Body of pancreas (tissue), 4 donors: ENCODE data around the gene MEGF10.

Source experiments
- POLR2A ChIP-seq, 3 donors: fragments of 450-650 bp; IDR thresholded peaks; one replicate each; pipeline ENCODE4 v1.6.1; 2016; ENCODE audit warnings: antibody characterized with exemption in 3 of 3, mild to moderate bottlenecking in 2 of 3
- TF ChIP-seq, protein P1 (sequence below), 7 experiments: fragments of 450-650 bp in 4 of 7; fragments of 200-600 bp in 3 of 7; sonication (generic) in 3 of 7; IDR thresholded peaks; one replicate each; pipeline ENCODE4 v1.5.1; 2016 to 2019; ENCODE audit warnings: antibody characterized with exemption in 7 of 7

DNA sequence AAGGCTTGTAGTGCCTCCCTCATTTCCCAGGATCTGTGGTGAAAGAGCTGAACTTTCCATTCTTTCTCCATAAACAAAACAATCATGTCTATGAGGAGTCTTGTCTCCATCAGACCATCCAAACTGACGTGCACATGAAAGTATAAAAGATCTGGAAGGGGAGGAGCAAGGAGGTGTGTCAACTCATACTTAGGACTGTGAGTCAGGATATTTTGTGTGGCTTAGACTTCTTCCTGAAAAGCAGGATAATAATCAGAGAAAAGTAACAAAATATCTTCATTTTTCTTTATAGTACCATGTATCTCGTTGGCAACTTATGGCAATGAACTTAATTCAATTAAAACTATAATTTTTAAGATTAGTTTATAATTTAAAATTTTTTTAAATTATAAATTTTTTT, 130.9 kb downstream of the MEGF10 start:
- TF ChIP-seq, protein P1, sequence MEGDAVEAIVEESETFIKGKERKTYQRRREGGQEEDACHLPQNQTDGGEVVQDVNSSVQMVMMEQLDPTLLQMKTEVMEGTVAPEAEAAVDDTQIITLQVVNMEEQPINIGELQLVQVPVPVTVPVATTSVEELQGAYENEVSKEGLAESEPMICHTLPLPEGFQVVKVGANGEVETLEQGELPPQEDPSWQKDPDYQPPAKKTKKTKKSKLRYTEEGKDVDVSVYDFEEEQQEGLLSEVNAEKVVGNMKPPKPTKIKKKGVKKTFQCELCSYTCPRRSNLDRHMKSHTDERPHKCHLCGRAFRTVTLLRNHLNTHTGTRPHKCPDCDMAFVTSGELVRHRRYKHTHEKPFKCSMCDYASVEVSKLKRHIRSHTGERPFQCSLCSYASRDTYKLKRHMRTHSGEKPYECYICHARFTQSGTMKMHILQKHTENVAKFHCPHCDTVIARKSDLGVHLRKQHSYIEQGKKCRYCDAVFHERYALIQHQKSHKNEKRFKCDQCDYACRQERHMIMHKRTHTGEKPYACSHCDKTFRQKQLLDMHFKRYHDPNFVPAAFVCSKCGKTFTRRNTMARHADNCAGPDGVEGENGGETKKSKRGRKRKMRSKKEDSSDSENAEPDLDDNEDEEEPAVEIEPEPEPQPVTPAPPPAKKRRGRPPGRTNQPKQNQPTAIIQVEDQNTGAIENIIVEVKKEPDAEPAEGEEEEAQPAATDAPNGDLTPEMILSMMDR (IDR thresholded peaks at IDR 0.05): no peak
- TF ChIP-seq POLR2A (IDR thresholded peaks at IDR 0.05): no peak
